TTC549 (cell line): Measurements from ENCODE around the gene SLC29A2.

Experiments used
- FAIRE-seq: peaks from 2 replicates; lab custom pipeline; 2012; peaks lifted over from hg19 to GRCh38; lab: Jason Lieb, UNC

SLC29A2 gene

DNA sequence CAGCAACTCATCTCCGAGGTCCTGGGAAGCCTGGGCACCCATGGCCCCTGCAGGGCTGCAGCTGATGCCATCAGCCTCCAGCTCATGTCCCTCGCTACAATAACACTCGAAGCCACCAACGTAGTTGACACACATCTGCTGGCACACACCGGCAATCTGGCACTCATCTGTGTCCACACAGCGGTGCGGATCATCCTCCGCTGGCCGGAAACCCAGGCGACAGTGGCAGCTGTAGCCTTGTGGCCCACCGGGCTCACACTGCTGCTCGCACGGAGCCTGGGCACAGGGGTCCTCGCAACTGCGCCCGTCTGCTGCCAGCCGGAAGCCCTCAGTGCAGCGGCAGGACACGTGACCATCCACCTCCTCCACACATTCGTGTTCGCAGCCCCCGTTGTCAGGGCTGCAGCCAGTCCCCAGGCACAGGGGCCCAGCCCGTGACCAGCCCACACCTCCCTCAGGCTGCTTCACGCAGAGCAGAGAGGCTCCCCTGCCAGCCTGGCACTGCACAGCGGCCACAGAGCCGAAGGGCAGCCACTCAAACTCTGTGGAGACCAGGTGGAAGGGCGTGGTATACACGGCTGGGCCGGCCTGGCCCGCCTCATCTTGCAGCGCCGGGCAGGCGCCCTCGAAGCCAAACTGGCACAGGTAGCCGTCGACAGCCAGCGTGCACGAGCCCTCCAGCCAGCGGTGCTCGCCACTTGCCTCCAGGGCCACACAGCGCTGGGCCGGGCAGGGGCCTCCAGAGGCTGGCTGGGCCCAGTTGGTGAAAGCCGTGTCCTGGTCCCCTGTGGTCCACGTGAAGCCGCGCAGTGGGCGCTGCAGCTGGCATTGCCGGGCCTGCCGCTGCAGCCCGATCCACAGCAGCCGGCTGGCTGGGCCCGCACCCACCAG, 55.4 kb downstream of the SLC29A2 start:
- FAIRE-seq: no peak

DNA sequence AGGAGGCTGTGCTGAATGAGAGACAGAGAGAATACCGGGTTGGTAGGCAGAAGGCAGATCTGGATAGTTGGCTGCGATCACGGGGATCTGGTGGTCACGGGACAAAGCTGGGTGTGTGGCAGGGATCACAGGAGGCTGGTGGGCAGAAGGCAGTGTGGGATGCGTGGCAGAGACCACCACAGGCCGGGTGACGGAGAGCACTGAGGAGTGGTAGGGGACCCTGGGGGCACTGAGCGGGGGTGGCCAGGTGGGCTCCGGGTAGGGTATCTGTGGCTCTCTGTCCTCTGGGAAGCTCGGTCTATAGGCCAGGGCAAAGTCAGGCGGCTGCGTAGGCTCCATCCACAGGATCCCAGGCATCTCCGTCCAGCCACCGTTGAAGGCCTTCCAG, 56.1 kb downstream of the SLC29A2 start:
- FAIRE-seq: no peak

DNA sequence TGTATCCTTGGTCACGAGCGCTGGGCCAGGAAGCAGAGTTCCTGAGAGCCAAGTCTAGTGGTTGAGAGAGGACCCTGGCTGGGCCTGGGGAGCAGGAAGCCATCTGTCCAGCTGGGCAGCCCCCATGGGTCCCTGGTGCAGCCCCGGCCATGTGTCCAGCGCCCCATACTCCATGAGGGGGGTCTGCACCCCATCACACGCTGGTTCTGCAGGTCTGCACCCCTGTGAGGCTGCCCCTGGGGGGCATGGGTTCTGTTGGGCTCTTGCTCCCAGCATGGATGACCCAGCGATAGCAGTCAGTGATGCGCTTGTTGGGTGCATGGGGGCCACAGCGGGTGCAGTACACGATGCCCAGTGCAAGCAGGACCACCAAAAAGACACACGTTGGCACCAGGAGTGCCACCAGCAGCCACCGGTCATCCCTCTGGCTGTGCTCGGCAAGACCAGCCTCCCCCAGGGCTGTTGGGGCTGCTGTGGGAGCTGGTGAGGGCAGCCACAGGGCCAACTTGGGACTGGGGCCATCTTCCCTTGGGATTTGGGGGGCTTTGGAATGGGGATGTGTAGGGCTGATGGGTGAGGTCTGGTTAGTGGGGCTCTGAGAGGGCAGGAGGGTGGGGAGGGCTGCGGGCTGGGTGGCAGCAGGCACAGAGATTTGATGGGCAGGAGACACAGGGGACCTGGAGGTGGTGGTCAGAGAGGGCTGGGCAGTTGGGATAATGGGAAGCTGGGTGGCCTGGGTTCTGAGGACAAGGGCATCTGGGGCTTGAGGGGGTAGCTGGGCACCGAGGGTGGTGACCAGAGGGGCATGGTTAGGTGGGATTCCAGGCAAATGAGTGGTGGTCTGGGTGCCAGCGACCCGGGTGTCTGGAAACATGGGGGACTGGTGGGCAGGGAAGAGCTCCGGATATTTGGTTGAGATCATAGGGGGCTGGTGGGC, 56.7 kb downstream of the SLC29A2 start:
- FAIRE-seq: no peak

DNA sequence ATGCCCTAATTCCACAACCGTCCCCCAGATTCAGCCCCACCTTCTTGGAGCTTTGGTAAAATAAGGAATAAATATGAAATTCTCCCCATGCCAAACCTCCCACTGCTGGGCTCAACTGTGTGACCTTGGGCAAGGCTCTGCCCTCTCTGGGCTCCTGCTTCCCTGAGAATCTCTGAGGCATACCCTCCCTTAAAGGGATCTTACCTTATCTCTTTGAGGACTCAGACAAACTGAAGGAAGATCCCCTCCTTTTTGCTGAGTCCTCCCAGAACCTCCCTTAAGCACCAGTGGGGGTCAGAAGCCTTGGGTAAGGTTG, 57.4 kb downstream of the SLC29A2 start:
- no peak for FAIRE-seq

DNA sequence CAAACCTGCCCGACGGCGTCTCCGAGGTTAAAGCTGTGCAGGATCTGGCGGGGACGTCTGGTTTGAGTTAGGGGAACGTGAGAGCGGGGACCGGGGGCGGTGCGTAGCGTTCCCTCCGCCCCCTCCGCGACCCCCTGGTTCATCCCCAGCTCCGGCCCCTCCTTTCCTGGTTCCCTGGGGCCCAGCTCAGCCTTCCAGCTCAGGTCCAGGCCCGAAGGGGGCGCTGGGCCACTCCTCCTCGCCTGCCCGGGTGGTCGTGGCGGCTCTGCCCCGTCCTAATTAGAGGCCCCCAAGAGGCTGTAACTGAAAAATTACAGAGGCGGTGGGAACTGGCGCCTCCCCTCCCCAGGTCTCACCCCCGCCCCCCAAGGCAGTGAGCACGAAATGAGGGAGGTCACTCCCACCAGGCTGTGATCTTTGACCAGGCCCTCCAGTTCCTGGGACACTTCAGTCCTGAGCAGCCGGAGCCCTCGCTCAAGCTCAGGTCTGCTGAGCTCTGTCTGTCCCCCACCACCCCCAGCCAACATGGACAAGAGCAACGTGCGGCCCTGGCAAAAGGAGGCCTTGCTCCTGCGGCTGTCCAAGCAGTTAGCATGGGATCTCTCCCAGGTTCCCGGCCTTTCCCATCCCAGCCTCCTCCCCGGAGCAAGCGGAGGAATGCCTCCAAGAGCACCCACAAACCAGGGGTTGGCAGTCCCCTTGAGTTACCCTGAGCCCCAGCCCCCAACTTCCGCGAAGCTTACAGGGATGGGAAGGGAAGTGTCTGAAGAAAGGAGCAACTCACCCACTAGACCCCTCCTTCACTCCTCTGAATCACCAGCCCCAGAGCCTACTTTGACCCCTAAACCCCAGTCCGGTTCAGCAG, 58.0 kb downstream of the SLC29A2 start:
- no peak for FAIRE-seq

DNA sequence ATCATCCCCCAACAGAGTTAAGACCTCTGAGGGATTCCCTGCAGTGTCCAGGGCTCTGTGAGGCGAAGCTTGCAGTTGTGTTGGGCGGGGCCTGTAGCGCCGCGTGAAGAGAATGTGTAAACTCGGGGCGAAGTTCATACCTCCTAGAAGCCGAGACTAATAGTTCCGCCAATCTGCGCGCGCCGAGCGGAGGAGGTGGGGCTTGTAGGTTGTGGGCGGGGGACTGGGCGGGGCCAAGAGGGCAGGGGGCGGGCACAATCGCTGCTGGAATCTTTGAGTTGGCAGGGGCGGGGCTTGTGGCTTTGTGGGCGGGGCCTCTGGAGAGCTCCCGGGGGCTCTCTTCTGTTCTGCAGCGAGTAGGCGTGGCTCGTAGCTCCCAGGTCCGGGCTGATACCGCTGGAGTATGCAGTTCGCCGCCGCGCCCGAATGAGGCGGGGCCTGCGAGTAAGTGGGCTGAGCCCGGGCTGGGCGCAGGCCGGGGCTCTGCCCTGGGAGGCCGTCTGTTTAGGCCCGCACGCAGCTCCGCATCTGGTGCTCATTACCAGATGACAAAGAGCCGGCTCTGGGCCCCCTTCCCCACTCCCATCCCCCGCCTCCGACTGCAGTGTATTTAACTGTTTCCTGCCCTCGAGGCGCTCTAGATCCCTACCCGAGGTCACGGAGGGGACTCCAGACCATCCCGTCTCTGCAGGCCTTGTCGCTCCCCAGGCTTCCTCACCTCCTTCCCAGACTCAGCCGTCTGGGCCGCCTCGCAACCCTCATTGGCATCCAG, 58.8 kb downstream of the SLC29A2 start:
- FAIRE-seq: peak; percentile 82
